Caco-2 (cell line): ENCODE results near the gene PPP1R13L. TPM values are rescaled to one million over a fixed set of nuclear protein-coding genes. Genes with fewer than 3 reads are reported as not detected.
"Not testable (repeated sequence)": the region's sequence is repeated elsewhere in the genome, so short reads cannot be mapped to it uniquely, and the experiment has no call there.

Experiments
- BruUV-seq: library from RNA; stranded (reverse); fragments of 400-500 nt; replicated peaks from 2 replicates; lab custom pipeline; 2021; lab: Mats Ljungman, UMichigan
- CTCF ChIA-PET: fragments of 300-600 bp; sonication (Branson Sonifier 250); formaldehyde crosslinking; loops from one replicate; lab custom pipeline; 2022; ENCODE audit warnings: antibody characterized with exemption; lab: Charles Lee
- POLR2A ChIA-PET: fragments of 300-600 bp; sonication (Branson Sonifier 250); formaldehyde crosslinking; loops from one replicate; lab custom pipeline; 2022; ENCODE audit warnings: antibody characterized with exemption; lab: Charles Lee
- DNase-seq, 2 experiments: peaks; one replicate each; pipeline versions ENCODE4 v3.0.0 to v3.0.0-alpha.2; 2020 to 2022
- H3K27me3 ChIP-seq: replicated peaks from 2 replicates; pipeline ENCODE4 v1.6.0; 2011; ENCODE audit warnings: low read length; ENCODE audit not compliant: control insufficient read depth, insufficient read depth
- H3K36me3 ChIP-seq: 2 replicates; pipeline ENCODE4 v1.5.1; 2011; ENCODE audit warnings: low read length; ENCODE audit not compliant: control insufficient read depth, insufficient read depth
- H3K4me1 ChIP-seq: fragments of 250-450 bp; sonication (Bioruptor Pico); 2 replicates; pipeline ENCODE4 v1.5.1; 2020; ENCODE audit warnings: mild to moderate bottlenecking
- H3K4me3 ChIP-seq: 2 replicates; pipeline ENCODE4 v1.5.1; 2011; ENCODE audit warnings: low read depth, mild to moderate bottlenecking, control low read depth, low read length
- H3K9me3 ChIP-seq: fragments of 250-450 bp; sonication (Bioruptor Pico); 2 replicates; pipeline ENCODE4 v1.5.1; 2020; ENCODE audit warnings: mild to moderate bottlenecking, moderate library complexity
- H3K27ac Mint-ChIP-seq: one replicate; pipeline ENCODE4 v1.8.0; 2022; ENCODE audit warnings: mixed read lengths; ENCODE audit not compliant: unreplicated experiment
- H3K27me3 Mint-ChIP-seq: one replicate; pipeline ENCODE4 v1.8.0; 2022; ENCODE audit warnings: mixed read lengths; ENCODE audit not compliant: insufficient read depth, unreplicated experiment
- H3K36me3 Mint-ChIP-seq: one replicate; pipeline ENCODE4 v1.8.0; 2022; ENCODE audit warnings: mild to moderate bottlenecking, mixed read lengths; ENCODE audit not compliant: insufficient read depth, unreplicated experiment
- H3K4me1 Mint-ChIP-seq: one replicate; pipeline ENCODE4 v1.8.0; 2022; ENCODE audit warnings: low read depth, mixed read lengths; ENCODE audit not compliant: unreplicated experiment
- H3K4me3 Mint-ChIP-seq: one replicate; pipeline ENCODE4 v1.8.0; 2022; ENCODE audit warnings: mild to moderate bottlenecking, moderate library complexity, mixed read lengths; ENCODE audit not compliant: unreplicated experiment
- H3K9me3 Mint-ChIP-seq: one replicate; pipeline ENCODE4 v1.8.0; 2022; ENCODE audit warnings: mixed read lengths; ENCODE audit not compliant: unreplicated experiment
- intact Hi-C: fragments of 100-400 bp; cut with micrococcal nuclease; formaldehyde crosslinking; loops from one replicate; pipeline ENCODE4 v1.10.0; 2022; ENCODE audit not compliant: unreplicated experiment
- total RNA-seq: library from RNA; stranded (reverse); gene quantifications from 2 replicates; pipeline ENCODE4 v1.2.3, GENCODE V29; 2022
- TF ChIP-seq, protein P1 (sequence below), 2 experiments: fragments of 200-600 bp in 1 of 2; IDR thresholded peaks; 1 replicate in 1 of 2; 2 replicates in 1 of 2; pipeline versions ENCODE4 v1.5.1 to v1.8.0; 2011 to 2022; ENCODE audit warnings: antibody characterized with exemption in 1 of 2, control low read depth in 1 of 2, inconsistent platforms in 1 of 2, low read depth in 1 of 2, low read length in 1 of 2, mild to moderate bottlenecking in 1 of 2, moderate library complexity in 1 of 2; ENCODE audit not compliant: insufficient read depth in 1 of 2, severe bottlenecking in 1 of 2, unreplicated experiment in 1 of 2

The PPP1R13L gene
- total RNA-seq, 1 experiment from 2014 or later, result 65.8 TPM

DNA sequence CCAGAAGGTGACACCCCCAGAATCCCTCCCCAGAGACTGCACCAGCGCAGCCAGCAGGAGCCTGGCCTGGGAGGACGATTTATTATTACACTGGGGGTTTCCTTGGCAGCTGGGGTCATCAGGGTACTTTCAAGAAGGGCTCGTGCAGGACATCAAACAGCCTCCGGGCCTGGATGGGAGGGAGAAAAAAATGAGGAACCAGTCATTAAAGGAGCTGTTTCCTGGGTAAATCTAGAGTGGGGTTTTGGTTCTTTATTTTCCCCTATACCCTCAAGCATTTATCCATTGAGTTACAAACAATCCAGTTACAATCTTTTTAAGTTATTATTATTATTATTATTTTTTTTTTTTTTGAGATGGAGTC is 4.7 kb upstream of the PPP1R13L start:
- BruUV-seq, result no TSS peak
- TF ChIP-seq, protein P1, sequence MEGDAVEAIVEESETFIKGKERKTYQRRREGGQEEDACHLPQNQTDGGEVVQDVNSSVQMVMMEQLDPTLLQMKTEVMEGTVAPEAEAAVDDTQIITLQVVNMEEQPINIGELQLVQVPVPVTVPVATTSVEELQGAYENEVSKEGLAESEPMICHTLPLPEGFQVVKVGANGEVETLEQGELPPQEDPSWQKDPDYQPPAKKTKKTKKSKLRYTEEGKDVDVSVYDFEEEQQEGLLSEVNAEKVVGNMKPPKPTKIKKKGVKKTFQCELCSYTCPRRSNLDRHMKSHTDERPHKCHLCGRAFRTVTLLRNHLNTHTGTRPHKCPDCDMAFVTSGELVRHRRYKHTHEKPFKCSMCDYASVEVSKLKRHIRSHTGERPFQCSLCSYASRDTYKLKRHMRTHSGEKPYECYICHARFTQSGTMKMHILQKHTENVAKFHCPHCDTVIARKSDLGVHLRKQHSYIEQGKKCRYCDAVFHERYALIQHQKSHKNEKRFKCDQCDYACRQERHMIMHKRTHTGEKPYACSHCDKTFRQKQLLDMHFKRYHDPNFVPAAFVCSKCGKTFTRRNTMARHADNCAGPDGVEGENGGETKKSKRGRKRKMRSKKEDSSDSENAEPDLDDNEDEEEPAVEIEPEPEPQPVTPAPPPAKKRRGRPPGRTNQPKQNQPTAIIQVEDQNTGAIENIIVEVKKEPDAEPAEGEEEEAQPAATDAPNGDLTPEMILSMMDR (IDR thresholded peaks at IDR 0.05; ENCODE audit: insufficient read depth in 1 of 2, low read depth in 1 of 2, low read length in 1 of 2, severe bottlenecking in 1 of 2, unreplicated experiment in 1 of 2), result no peak
- Histone ChIP-seq H3K9me3 (no peaks in the 10 kb centered on the region), H3K36me3 (no peaks in the 10 kb centered on the region; the same call in 1 of the 2 replicates), H3K4me3 (no peak overlapping the region), H3K4me1 (no peaks in the 10 kb centered on the region), H3K27me3 (no peaks in the 10 kb centered on the region)
- intact Hi-C loops, result loop anchor here (5.0 kb wide), 1 partner anchor 232 kb away; the partner anchor contains the start of genes BLOC1S3 and TRAPPC6A
- Mint-ChIP-seq H3K27ac (no peak overlapping the region), H3K36me3 (peaks cover 60% of the 10 kb centered on the region), H3K4me3 (no peak overlapping the region), H3K9me3 (no peaks in the 10 kb centered on the region), H3K27me3 (no peaks in the 10 kb centered on the region), H3K4me1 (peaks cover 6% of the 10 kb centered on the region)
- POLR2A ChIA-PET, result interaction anchor here (0.6 kb wide), 1 partner anchor 12 kb away, joined by 3 read pairs; no protein-coding TSS in a partner anchor
- CTCF ChIA-PET, result no interaction called here
- DNase-seq, result no peak

DNA sequence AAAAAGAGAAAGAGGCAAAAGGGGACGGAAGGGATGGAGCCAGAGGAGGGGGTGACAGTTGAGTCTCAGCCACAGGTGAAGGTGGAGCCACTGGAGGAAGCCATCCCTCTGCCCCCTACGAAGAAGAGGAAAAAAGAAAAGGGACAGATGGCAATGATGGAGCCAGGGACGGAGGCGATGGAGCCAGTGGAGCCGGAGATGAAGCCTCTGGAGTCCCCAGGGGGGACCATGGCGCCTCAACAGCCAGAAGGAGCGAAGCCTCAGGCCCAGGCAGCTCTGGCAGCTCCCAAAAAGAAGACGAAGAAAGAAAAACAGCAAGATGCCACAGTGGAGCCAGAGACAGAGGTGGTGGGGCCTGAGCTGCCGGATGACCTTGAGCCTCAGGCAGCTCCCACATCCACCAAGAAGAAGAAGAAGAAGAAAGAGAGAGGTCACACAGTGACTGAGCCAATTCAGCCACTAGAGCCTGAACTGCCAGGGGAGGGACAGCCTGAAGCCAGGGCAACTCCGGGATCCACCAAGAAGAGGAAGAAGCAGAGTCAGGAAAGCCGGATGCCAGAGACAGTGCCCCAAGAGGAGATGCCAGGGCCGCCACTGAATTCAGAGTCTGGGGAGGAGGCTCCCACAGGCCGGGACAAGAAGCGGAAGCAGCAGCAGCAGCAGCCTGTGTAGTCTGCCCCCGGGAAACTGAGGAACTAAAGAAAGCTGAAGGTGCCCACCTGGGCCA is 4.1 kb upstream of the PPP1R13L start:
- Mint-ChIP-seq H3K27me3 (no peaks in the 10 kb centered on the region), H3K27ac (peak overlapping the region; percentile 5), H3K36me3 (peaks cover 63% of the 10 kb centered on the region), H3K4me1 (peaks cover 8% of the 10 kb centered on the region), H3K9me3 (no peaks in the 10 kb centered on the region), H3K4me3 (no peak overlapping the region)
- no peaks in the 10 kb centered on the region for H3K27me3 ChIP-seq
- no peak overlapping the region for H3K4me3 ChIP-seq
- H3K9me3 ChIP-seq, result no peaks in the 10 kb centered on the region
- no peaks in the 10 kb centered on the region; the same call in 1 of the 2 replicates for H3K4me1 ChIP-seq
- no peaks in the 10 kb centered on the region; the same call in 1 of the 2 replicates for H3K36me3 ChIP-seq
- ChIA-PET CTCF (no interaction called here), POLR2A (interaction anchor here (0.6 kb wide), 1 partner anchor 30 kb away, joined by 3 read pairs; no protein-coding TSS in a partner anchor)
- intact Hi-C loops, result loop anchor here (5.0 kb wide), 1 partner anchor 232 kb away; the partner anchor contains the start of genes BLOC1S3 and TRAPPC6A
- DNase-seq, result no peak
- TF ChIP-seq, protein P1 (IDR thresholded peaks at IDR 0.05; ENCODE audit: insufficient read depth in 1 of 2, low read depth in 1 of 2, low read length in 1 of 2, severe bottlenecking in 1 of 2, unreplicated experiment in 1 of 2), result no peak
- BruUV-seq, result TSS peak; percentile 22

DNA sequence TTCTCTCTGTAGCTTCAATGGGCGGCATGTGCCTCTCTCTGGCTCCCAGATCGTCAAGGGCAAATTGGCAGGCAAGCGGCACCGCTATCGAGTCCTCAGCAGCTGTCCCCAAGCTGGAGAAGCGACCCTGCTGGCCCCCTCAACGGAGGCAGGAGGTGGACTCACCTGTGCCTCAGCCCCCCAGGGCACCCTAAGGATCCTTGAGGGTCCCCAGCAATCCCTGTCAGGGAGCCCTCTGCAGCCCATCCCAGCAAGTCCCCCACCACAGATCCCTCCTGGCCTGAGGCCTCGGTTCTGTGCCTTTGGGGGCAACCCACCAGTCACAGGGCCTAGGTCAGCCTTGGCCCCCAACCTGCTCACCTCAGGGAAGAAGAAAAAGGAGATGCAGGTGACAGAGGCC is 3.3 kb upstream of the PPP1R13L start:
- Mint-ChIP-seq H3K27me3 (no peaks in the 10 kb centered on the region), H3K4me3 (peak overlapping the region; percentile 55), H3K9me3 (no peaks in the 10 kb centered on the region), H3K4me1 (peaks cover 17% of the 10 kb centered on the region), H3K36me3 (peaks cover 66% of the 10 kb centered on the region), H3K27ac (no peak overlapping the region)
- Histone ChIP-seq H3K36me3 (no peaks in the 10 kb centered on the region; the same call in 1 of the 2 replicates), H3K4me1 (peaks cover 9% of the 10 kb centered on the region), H3K27me3 (no peaks in the 10 kb centered on the region), H3K4me3 (no peak overlapping the region), H3K9me3 (no peaks in the 10 kb centered on the region)
- POLR2A ChIA-PET, result no interaction called here
- CTCF ChIA-PET, result no interaction called here
- TF ChIP-seq, protein P1 (IDR thresholded peaks at IDR 0.05; ENCODE audit: insufficient read depth in 1 of 2, low read depth in 1 of 2, low read length in 1 of 2, severe bottlenecking in 1 of 2, unreplicated experiment in 1 of 2), result no peak
- intact Hi-C loops, result loop anchor here (5.0 kb wide), 1 partner anchor 231 kb away; the partner anchor contains the start of genes BLOC1S3 and TRAPPC6A
- DNase-seq, result no peak
- no TSS peak for BruUV-seq

DNA sequence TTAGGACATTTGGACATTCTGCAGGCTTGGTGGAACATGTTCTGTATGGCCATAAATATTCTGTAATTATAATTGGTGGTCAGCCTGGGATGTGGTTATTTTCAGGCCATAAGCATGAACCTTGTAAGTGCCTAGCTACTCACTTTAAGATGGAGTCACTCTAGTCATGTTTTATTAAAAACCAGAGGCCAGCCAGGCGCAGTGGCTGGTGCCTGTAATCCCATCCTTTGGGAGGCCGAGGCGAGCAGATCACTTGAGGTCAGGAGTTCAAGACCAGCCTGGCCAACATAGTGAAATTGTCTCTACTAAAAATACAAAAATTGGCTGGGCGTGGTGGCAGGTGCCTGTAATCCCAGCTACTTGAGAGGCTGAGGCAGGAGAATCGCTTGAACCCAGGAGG is 2.7 kb upstream of the PPP1R13L start:
- H3K36me3 Mint-ChIP-seq, result peaks cover 67% of the 10 kb centered on the region
- BruUV-seq, POLR2A ChIA-PET, H3K9me3 Mint-ChIP-seq, H3K27me3 ChIP-seq, H3K36me3 ChIP-seq, DNase-seq, H3K9me3 ChIP-seq, H3K27me3 Mint-ChIP-seq, CTCF ChIA-PET, H3K27ac Mint-ChIP-seq: not testable (repeated sequence)
- intact Hi-C loops, result loop anchor here (5.0 kb wide), 1 partner anchor 230 kb away; the partner anchor contains the start of genes BLOC1S3 and TRAPPC6A
- Histone ChIP-seq H3K4me3 (peak overlapping the region; percentile 81), H3K4me1 (peaks cover 13% of the 10 kb centered on the region)
- peak overlapping the region; percentile 93 for H3K4me3 Mint-ChIP-seq
- H3K4me1 Mint-ChIP-seq, result peaks cover 17% of the 10 kb centered on the region
